Panc1 (cell line): ENCODE measurements around the gene KRT34. TPM values are rescaled to one million over a fixed set of nuclear protein-coding genes. Genes with fewer than 3 reads are reported as not detected.
"Not testable (repeated sequence)": the region's sequence is repeated elsewhere in the genome, so short reads cannot be mapped to it uniquely, and the experiment has no call there.

Source experiments
- ATAC-seq: fragments of 200-7000 bp; cut with Tn5 transposase; 2 replicates; pipeline ENCODE4 v1.9.1; 2020; ENCODE audit warnings: mild to moderate bottlenecking, moderate library complexity
- BruUV-seq: library from RNA; stranded (reverse); fragments of 400-500 nt; replicated peaks from 2 replicates; lab custom pipeline; 2021; lab: Mats Ljungman, UMichigan
- CTCF ChIA-PET: fragments of 300-600 bp; sonication (Branson Sonifier 250); formaldehyde crosslinking; loops from one replicate; lab custom pipeline; 2022; ENCODE audit warnings: antibody characterized with exemption; lab: Charles Lee
- POLR2A ChIA-PET: fragments of 300-600 bp; sonication (Branson Sonifier 250); formaldehyde crosslinking; loops from one replicate; lab custom pipeline; 2022; ENCODE audit warnings: antibody characterized with exemption; lab: Charles Lee
- DNase-seq: peaks from one replicate; pipeline ENCODE4 v3.0.0-alpha.2; 2010; ENCODE audit warnings: low read depth, low spot score
- H3K27ac ChIP-seq: 2 replicates; pipeline ENCODE4 v1.5.1; 2011; ENCODE audit warnings: mild to moderate bottlenecking, low read length, inconsistent platforms
- H3K27me3 ChIP-seq: fragments of 200-500 bp; sonication (Bioruptor generic); 2 replicates; pipeline ENCODE4 v1.6.0; 2014; ENCODE audit warnings: low read length, inconsistent platforms; ENCODE audit not compliant: control insufficient read depth, insufficient read depth
- H3K36me3 ChIP-seq: fragments of 200-500 bp; sonication (Bioruptor generic); 2 replicates; pipeline ENCODE4 v1.5.1; 2014; ENCODE audit warnings: inconsistent platforms, mild to moderate bottlenecking, low read length, moderate library complexity; ENCODE audit not compliant: control insufficient read depth, insufficient read depth
- H3K4me1 ChIP-seq: 2 replicates; pipeline ENCODE4 v1.5.1; 2011; ENCODE audit warnings: inconsistent platforms, mild to moderate bottlenecking, low read length, moderate library complexity; ENCODE audit not compliant: control insufficient read depth, insufficient read depth
- H3K4me3 ChIP-seq, 2 experiments: 2 replicates each; pipeline ENCODE4 v1.5.1; 2011 to 2012; ENCODE audit warnings: low read depth in 2 of 2, low read length in 2 of 2, mild to moderate bottlenecking in 2 of 2, inconsistent platforms in 1 of 2, moderate library complexity in 1 of 2
- H3K9me3 ChIP-seq: fragments of 200-500 bp; sonication (Bioruptor generic); 2 replicates; pipeline ENCODE4 v1.5.1; 2014; ENCODE audit warnings: low read depth, mild to moderate bottlenecking, inconsistent platforms, low read length, moderate library complexity; ENCODE audit not compliant: control insufficient read depth, insufficient read depth
- CTCF ChIP-seq: fragments of 450-650 bp; IDR thresholded peaks from 2 replicates; pipeline ENCODE4 v1.5.1; 2017; ENCODE audit warnings: mild to moderate bottlenecking
- POLR2AphosphoS5 ChIP-seq: IDR thresholded peaks from 2 replicates; pipeline ENCODE4 v1.6.1; 2012; ENCODE audit warnings: mild to moderate bottlenecking, low read depth, low read length, moderate library complexity
- REST ChIP-seq, 2 experiments: IDR thresholded peaks; 2 replicates each; pipeline ENCODE4 v1.6.1; 2011 to 2012; ENCODE audit warnings: low read depth in 2 of 2, control low read depth in 1 of 2, low read length in 1 of 2, mild to moderate bottlenecking in 1 of 2, moderate library complexity in 1 of 2; ENCODE audit not compliant: insufficient read depth in 1 of 2
- SIN3A ChIP-seq: IDR thresholded peaks from 2 replicates; pipeline ENCODE4 v1.6.1; 2012; ENCODE audit warnings: low read depth, mild to moderate bottlenecking, low read length, moderate library complexity, borderline replicate concordance; ENCODE audit not compliant: insufficient read depth
- TCF7L2 ChIP-seq: IDR thresholded peaks from 2 replicates; pipeline ENCODE4 v1.6.1; 2011; ENCODE audit warnings: mild to moderate bottlenecking, low read depth, low read length, inconsistent platforms
- in situ Hi-C: cut with HindIII; loops from 2 replicates; pipeline ENCODE4 v1.10.0; 2016; ENCODE audit warnings: low sequenced_read_pairs, low pct_unique_long_range_greater_than_20kb
- intact Hi-C: fragments of 100-400 bp; cut with micrococcal nuclease; formaldehyde crosslinking; loops from one replicate; pipeline ENCODE4 v1.10.0; 2022; ENCODE audit not compliant: unreplicated experiment
- total RNA-seq: library from RNA; stranded (reverse); gene quantifications from one replicate; pipeline ENCODE4 v1.2.1, GENCODE V29; 2021; ENCODE audit not compliant: unreplicated experiment

The KRT34 gene
- total RNA-seq, 1 experiment from 2014 or later: not detected

- no peak overlapping the region for H3K27ac ChIP-seq
- no peaks in the 10 kb centered on the region for H3K27me3 ChIP-seq
- CTCF ChIA-PET: no interaction called here
- in situ Hi-C loops: no loop called here
- TF ChIP-seq POLR2AphosphoS5 (no peak), CTCF (no peak), REST (IDR thresholded peaks at IDR 0.05; ENCODE audit: insufficient read depth in 1 of 2, low read depth in 2 of 2, low read length in 1 of 2) (no peak), TCF7L2 (no peak), SIN3A (no peak)
- DNase-seq (no peak), ATAC-seq (peak; percentile 67; the same call in 1 of the 2 replicates)
- H3K9me3 ChIP-seq: no peaks in the 10 kb centered on the region
- POLR2A ChIA-PET: no interaction called here
- H3K4me1 ChIP-seq: peaks cover 3% of the 10 kb centered on the region; the same call in 1 of the 2 replicates
- intact Hi-C loops: no loop called here
- H3K36me3 ChIP-seq: no peaks in the 10 kb centered on the region
- BruUV-seq: no TSS peak
- no peak overlapping the region for H3K4me3 ChIP-seq
These were observed 46.6 kb upstream of the KRT34 start for GRCh38 chr17:41428591-41429291.

GRCh38 chr17:41424111-41424635, 42.1 kb upstream of the KRT34 start, which contains the start of gene KRT37:
TSS of gene KRT37 (minus strand) at chr17:41424585. CDS start at chr17:41424523, 62 bp downstream.
- TF ChIP-seq POLR2AphosphoS5: no peak
- no peak for TF ChIP-seq REST (IDR thresholded peaks at IDR 0.05; ENCODE audit: insufficient read depth in 1 of 2, low read depth in 2 of 2, low read length in 1 of 2)
- no peak for TF ChIP-seq TCF7L2
- TF ChIP-seq SIN3A: no peak
- no peak for TF ChIP-seq CTCF
- ChIA-PET CTCF (no interaction called here), POLR2A (no interaction called here)
- Histone ChIP-seq H3K36me3 (no peaks in the 10 kb centered on the region), H3K27me3 (no peaks in the 10 kb centered on the region), H3K4me3 (no peak within 1 kb of the TSS), H3K4me1 (peaks cover 3% of the 10 kb centered on the region; the same call in 1 of the 2 replicates), H3K9me3 (no peaks in the 10 kb centered on the region), H3K27ac (no peak within 1 kb of the TSS)
- no peak for DNase-seq
- BruUV-seq: no TSS peak
- in situ Hi-C loops (no loop called here), intact Hi-C loops (no loop called here)
- ATAC-seq: no peak

GRCh38 chr17:41422586-41422985, 40.5 kb upstream of the KRT34 start:
- DNase-seq, H3K27me3 ChIP-seq, H3K4me1 ChIP-seq, ATAC-seq, H3K9me3 ChIP-seq, H3K36me3 ChIP-seq, POLR2A ChIA-PET, BruUV-seq, intact Hi-C loops, in situ Hi-C loops, CTCF ChIA-PET, H3K4me3 ChIP-seq, H3K27ac ChIP-seq: not testable (repeated sequence)
